ENCODE data around the gene IL1B. TPM values are rescaled to one million over a fixed set of nuclear protein-coding genes. Genes with fewer than 3 reads are reported as not detected.

Gene IL1B
- total and polyA plus RNA-seq, 12 donors = 0.14 to 10.3 (median 0.64) TPM; not detected in 1

DNA sequence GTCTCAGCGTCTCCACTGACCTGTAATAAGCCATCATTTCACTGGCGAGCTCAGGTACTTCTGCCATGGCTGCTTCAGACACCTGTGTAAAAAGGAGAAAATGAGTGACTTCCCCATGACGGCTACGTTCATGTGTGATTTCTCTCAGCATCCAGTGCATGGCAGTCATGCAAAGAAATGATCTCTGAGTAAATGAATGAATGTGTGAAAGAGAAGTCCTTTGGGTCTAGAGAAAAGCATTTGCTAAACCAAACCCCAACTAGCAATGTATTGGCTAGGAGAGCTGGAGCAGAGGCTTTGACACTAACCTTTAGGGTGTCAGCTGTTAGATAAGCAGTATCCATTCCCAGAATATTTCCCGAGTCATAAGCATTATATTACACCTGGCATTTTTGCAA is 417 bp downstream of the IL1B start:
- no peak for ATAC-seq
- H3K9me3 ChIP-seq = no peaks in the 10 kb centered on the region
- TF ChIP-seq, protein P1, sequence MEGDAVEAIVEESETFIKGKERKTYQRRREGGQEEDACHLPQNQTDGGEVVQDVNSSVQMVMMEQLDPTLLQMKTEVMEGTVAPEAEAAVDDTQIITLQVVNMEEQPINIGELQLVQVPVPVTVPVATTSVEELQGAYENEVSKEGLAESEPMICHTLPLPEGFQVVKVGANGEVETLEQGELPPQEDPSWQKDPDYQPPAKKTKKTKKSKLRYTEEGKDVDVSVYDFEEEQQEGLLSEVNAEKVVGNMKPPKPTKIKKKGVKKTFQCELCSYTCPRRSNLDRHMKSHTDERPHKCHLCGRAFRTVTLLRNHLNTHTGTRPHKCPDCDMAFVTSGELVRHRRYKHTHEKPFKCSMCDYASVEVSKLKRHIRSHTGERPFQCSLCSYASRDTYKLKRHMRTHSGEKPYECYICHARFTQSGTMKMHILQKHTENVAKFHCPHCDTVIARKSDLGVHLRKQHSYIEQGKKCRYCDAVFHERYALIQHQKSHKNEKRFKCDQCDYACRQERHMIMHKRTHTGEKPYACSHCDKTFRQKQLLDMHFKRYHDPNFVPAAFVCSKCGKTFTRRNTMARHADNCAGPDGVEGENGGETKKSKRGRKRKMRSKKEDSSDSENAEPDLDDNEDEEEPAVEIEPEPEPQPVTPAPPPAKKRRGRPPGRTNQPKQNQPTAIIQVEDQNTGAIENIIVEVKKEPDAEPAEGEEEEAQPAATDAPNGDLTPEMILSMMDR (IDR thresholded peaks at IDR 0.05) = no peak
- peak overlapping the region in 1 of 10 donors; percentile 63 for H3K27ac ChIP-seq
- H3K4me3 ChIP-seq = peak overlapping the region in 1 of 10 donors; percentile 41
- peaks cover 0 to 62% (median 0%) of the 10 kb centered on the region in 9 donors for H3K4me1 ChIP-seq
- H3K36me3 ChIP-seq = no peaks in the 10 kb centered on the region
- no peak for DNase-seq
- H3K27me3 ChIP-seq = peaks cover 0 to 25% (median 5%) of the 10 kb centered on the region in 7 donors
- WGBS, 2 donors = 77 to 83% methylated on average over 5 of the region's 5 CpGs
- intact Hi-C loops (cut with DNase I) = no loop called here

GRCh38 chr2:112835536-112836162 is 930 bp downstream of the IL1B start:
- Histone ChIP-seq H3K4me3 (peak overlapping the region in 1 of 10 donors; percentile 41), H3K4me1 (peaks cover 0 to 57% (median 0%) of the 10 kb centered on the region in 9 donors), H3K9me3 (no peaks in the 10 kb centered on the region), H3K36me3 (no peaks in the 10 kb centered on the region), H3K27ac (no peak overlapping the region), H3K27me3 (peaks cover 0 to 24% (median 5%) of the 10 kb centered on the region in 7 donors)
- 90 to 97% methylated on average over 1 of the region's 1 CpG for WGBS, 2 donors
- intact Hi-C loops (cut with DNase I) = no loop called here
- DNase-seq = no peak
- ATAC-seq = no peak
- TF ChIP-seq, protein P1 (IDR thresholded peaks at IDR 0.05) = no peak

GRCh38 chr2:112835061-112835501 is 1.5 kb downstream of the IL1B start:
- Histone ChIP-seq H3K27ac (no peak overlapping the region), H3K4me1 (peaks cover 0 to 51% (median 0%) of the 10 kb centered on the region in 9 donors), H3K4me3 (peak overlapping the region in 1 of 10 donors; percentile 41), H3K27me3 (peaks cover 0 to 19% (median 5%) of the 10 kb centered on the region in 7 donors), H3K9me3 (no peaks in the 10 kb centered on the region), H3K36me3 (no peaks in the 10 kb centered on the region)
- WGBS, 2 donors = 81 to 86% methylated on average over 1 of the region's 1 CpG
- intact Hi-C loops (cut with DNase I) = no loop called here
- ATAC-seq (no peak), DNase-seq (no peak)
- TF ChIP-seq, protein P1 (IDR thresholded peaks at IDR 0.05) = no peak

- ATAC-seq (no peak), DNase-seq (no peak)
- Histone ChIP-seq H3K36me3 (no peaks in the 10 kb centered on the region), H3K4me1 (peaks cover 0 to 45% (median 0%) of the 10 kb centered on the region in 9 donors), H3K4me3 (peak overlapping the region in 1 of 10 donors; percentile 41), H3K27ac (no peak overlapping the region), H3K9me3 (no peaks in the 10 kb centered on the region), H3K27me3 (peaks cover 0 to 19% (median 6%) of the 10 kb centered on the region in 7 donors)
- TF ChIP-seq, protein P1 (IDR thresholded peaks at IDR 0.05) = no peak
- 72 to 78% methylated on average over 1 of the region's 1 CpG for WGBS, 2 donors
- intact Hi-C loops (cut with DNase I) = no loop called here
These were observed 2.1 kb downstream of the IL1B start for GRCh38 chr2:112834396-112835037.
